22Rv1 (cell line): ENCODE results near the gene FOXRED1.
"Not testable (repeated sequence)": the region's sequence is repeated elsewhere in the genome, so short reads cannot be mapped to it uniquely, and the experiment has no call there.

Experiments used
- H3K27ac ChIP-seq: fragments of 450-650 bp; 2 replicates; pipeline ENCODE4 v1.5.1; 2017
- CTCF ChIP-seq: fragments of 450-650 bp; IDR thresholded peaks from 2 replicates; pipeline ENCODE4 v1.5.1; 2017; ENCODE audit warnings: mild to moderate bottlenecking
- ZFX ChIP-seq: fragments of 450-650 bp; IDR thresholded peaks from 2 replicates; pipeline ENCODE4 v1.6.1; 2017; ENCODE audit warnings: antibody characterized with exemption, borderline replicate concordance

The FOXRED1 gene

DNA sequence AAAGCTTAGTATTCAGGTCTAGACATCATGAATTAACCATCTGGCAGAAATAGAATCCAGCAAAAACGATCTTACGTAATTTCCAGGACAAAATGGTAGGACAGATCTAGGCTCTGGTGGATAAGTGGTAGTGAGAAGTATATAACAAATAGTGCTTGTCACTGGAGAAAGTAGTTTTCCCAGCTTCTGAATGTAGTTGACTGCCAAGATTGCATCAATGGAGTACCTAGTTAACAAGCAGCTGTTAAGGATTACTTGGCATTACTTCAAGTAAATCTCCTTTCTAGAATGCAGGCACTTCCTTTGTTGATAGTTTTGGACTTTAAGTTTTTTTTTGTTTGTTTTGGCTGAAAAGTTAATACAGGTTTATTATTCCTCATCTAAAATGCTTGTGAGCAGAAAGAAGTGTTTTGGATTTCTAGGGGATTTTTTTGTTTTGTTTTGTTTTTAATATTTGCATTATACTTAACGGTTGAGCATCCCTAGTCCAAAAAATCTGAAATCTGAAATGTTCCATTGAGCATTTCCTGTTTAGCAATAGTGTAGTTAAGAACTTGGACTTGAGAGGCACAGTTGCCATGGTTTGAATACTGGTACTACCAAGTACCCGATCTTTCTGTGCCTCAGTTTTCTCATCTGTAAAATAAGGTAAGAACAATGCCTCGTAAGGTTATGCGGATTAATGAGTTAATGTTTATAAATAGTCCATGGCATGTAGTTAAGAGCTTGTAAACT lies 37.1 kb upstream of the FOXRED1 start:
- TF ChIP-seq ZFX (no peak), CTCF (no peak)
- no peak overlapping the region for H3K27ac ChIP-seq

- TF ChIP-seq ZFX = no peak
- TF ChIP-seq CTCF = no peak
- no peak overlapping the region for H3K27ac ChIP-seq
Observed at GRCh38 chr11:126232683-126233082, 36.3 kb upstream of the FOXRED1 start.

- no peak overlapping the region for H3K27ac ChIP-seq
- TF ChIP-seq CTCF (no peak), ZFX (no peak)
Observed at GRCh38 chr11:126233391-126233790, 35.6 kb upstream of the FOXRED1 start.

DNA sequence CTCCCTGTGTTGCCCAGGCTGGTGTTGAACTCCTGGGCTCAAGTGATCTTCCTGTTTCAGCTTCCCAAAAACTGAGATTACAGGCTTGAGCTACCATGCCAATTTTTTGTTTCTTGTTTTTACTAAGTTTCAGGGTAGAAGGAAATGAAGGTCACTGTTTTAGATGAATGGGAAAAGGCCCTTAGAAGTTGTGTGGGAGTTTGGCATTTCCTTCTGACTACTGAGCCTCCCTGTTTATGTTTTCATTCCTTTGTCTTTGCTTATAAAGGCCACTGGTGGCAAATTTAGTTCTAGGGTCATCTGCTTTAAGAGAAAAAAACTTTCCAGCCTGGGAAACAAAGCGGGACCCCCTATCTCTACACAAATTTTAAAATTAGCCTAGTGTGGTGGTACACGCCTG lies 22.3 kb upstream of the FOXRED1 start:
- no peak overlapping the region for H3K27ac ChIP-seq
- no peak for TF ChIP-seq ZFX
- no peak for TF ChIP-seq CTCF

DNA sequence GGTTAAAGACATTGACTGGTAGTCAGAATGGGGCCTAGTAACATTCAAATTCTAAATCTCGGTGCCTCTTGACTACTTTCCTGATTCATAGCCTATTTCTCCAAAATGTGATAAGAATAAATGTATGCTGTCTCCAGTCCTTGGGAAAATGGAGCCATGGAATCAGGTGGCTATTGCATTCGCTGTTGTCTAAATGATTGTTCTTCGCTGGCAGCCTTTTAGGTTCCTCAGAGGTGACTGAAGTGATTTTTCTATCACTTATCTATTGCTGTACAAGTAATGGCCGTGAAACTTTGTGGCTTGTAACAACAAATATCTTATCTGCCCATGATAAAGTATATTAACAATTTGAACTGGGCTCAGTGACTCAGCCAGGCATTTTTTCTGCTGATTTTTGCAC lies 15.7 kb upstream of the FOXRED1 start:
- no peak overlapping the region for H3K27ac ChIP-seq
- TF ChIP-seq CTCF (no peak), ZFX (no peak)

DNA sequence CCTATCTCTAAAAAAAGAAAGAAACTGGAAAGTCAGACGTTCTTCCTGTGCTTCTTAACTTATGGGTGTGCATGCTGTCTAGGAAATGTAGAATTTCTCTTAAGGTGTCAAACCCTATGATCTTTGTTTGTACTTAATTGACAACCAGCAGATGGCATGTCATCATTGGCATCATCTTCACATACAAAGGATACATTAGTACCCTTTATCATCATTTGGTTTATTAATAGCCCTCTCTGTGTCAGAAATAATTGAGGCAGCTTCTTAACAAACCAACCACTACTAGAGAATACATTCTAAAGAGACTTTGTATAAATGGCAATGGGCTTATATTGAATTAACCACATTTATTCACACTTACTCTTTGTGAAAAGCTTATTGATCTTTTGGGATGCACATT lies 14.1 kb upstream of the FOXRED1 start:
- no peak overlapping the region for H3K27ac ChIP-seq
- no peak for TF ChIP-seq ZFX
- no peak for TF ChIP-seq CTCF

DNA sequence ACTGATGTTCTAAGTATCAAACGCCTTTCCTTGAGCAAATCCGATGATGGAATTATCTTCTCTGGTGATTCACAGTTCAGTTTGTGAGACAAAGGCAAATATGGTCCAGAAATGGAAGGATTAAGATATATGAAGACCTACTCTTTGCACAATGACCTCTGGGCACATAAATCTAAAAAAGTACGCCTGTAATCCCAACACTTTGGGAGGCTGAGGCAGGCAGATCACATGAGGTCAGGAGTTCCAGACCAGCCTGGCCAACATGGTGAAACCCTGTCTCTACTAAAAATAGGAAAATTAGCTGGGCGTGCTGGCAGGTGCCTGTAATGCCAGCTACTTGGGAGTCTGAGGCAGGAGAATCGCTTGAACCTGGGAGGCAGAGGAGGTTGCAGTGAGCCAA lies 13.4 kb upstream of the FOXRED1 start:
- H3K27ac ChIP-seq = not testable (repeated sequence)

GRCh38 chr11:126256216-126256615 lies 12.7 kb upstream of the FOXRED1 start:
- no peak overlapping the region for H3K27ac ChIP-seq
- TF ChIP-seq CTCF = no peak
- no peak for TF ChIP-seq ZFX
